Uterus (tissue), 2 donors: ENCODE results near the gene C19orf38.

Experiments used
- CTCF ChIP-seq, 4 experiments: fragments of 200-600 bp in 2 of 4; fragments of 450-650 bp in 2 of 4; sonication (generic) in 2 of 4; IDR thresholded peaks; one replicate each; pipeline ENCODE4 v1.5.1; 2016 to 2019; ENCODE audit warnings: antibody characterized with exemption in 4 of 4, mild to moderate bottlenecking in 2 of 4, moderate library complexity in 1 of 4
- POLR2A ChIP-seq, 2 donors: fragments of 450-650 bp; IDR thresholded peaks; one replicate each; pipeline ENCODE4 v1.6.1; 2016; ENCODE audit warnings: antibody characterized with exemption in 2 of 2, mild to moderate bottlenecking in 1 of 2, moderate library complexity in 1 of 2

- TF ChIP-seq CTCF (IDR thresholded peaks at IDR 0.05) (no peak), POLR2A (IDR thresholded peaks at IDR 0.05) (no peak)
These were observed 16.0 kb upstream of the C19orf38 start for GRCh38 chr19:10831987-10832938.
